HepG2 (cell line): ENCODE data around the gene CTSA. TPM values are rescaled to one million over a fixed set of nuclear protein-coding genes. Genes with fewer than 3 reads are reported as not detected.

ENCODE experiments used
- ATF7 ChIP-seq, 2 experiments: fragments of 450-650 bp in 1 of 2; sonication (generic) in 1 of 2; formaldehyde crosslinking in 1 of 2; IDR thresholded peaks; 2 replicates each; pipeline versions ENCODE4 v1.4.0 to v1.6.1; 2016 to 2020; ENCODE audit warnings: antibody characterized with exemption in 1 of 2, mild to moderate bottlenecking in 1 of 2, missing genetic modification reagents in 1 of 2
- CEBPG ChIP-seq: IDR thresholded peaks from 2 replicates; pipeline ENCODE4 v1.6.1; 2016
- DPF2 ChIP-seq: sonication (generic); formaldehyde crosslinking; IDR thresholded peaks from 2 replicates; pipeline ENCODE4 v1.4.0; 2020; ENCODE audit warnings: mild to moderate bottlenecking, low read depth, missing genetic modification reagents, borderline replicate concordance
- GFI1 ChIP-seq: sonication (generic); formaldehyde crosslinking; IDR thresholded peaks from 2 replicates; pipeline ENCODE4 v1.5.0; 2020; ENCODE audit warnings: missing genetic modification reagents, mild to moderate bottlenecking, borderline replicate concordance
- MEF2D ChIP-seq: sonication (generic); formaldehyde crosslinking; IDR thresholded peaks from 2 replicates; pipeline ENCODE4 v1.5.1; 2020; ENCODE audit warnings: mild to moderate bottlenecking, missing genetic modification reagents
- PAX8 ChIP-seq: sonication (generic); formaldehyde crosslinking; IDR thresholded peaks from 2 replicates; pipeline ENCODE4 v1.8.0; 2022; ENCODE audit warnings: mild to moderate bottlenecking, missing genetic modification reagents, borderline replicate concordance
- RBFOX2 ChIP-seq: fragments of 200-400 bp; formaldehyde crosslinking; IDR thresholded peaks from 2 replicates; pipeline ENCODE4 v1.6.1; 2017; ENCODE audit warnings: low read depth, mild to moderate bottlenecking, low read length
- SIX4 ChIP-seq: sonication (generic); formaldehyde crosslinking; IDR thresholded peaks from 2 replicates; pipeline ENCODE4 v1.4.0; 2020; ENCODE audit warnings: missing genetic modification reagents
- SRY ChIP-seq: sonication (generic); formaldehyde crosslinking; IDR thresholded peaks from 2 replicates; pipeline ENCODE4 v1.8.0; 2022; ENCODE audit warnings: mild to moderate bottlenecking, missing genetic modification reagents
- TBX3 ChIP-seq: fragments of 450-650 bp; IDR thresholded peaks from 2 replicates; pipeline ENCODE4 v1.6.1; 2017; ENCODE audit warnings: antibody characterized with exemption, mild to moderate bottlenecking, inconsistent platforms, borderline replicate concordance
- YEATS2 ChIP-seq: sonication (generic); formaldehyde crosslinking; IDR thresholded peaks from 2 replicates; pipeline ENCODE4 v1.4.0; 2020; ENCODE audit warnings: missing genetic modification reagents, borderline replicate concordance
- YEATS4 ChIP-seq: sonication (generic); formaldehyde crosslinking; IDR thresholded peaks from 2 replicates; pipeline ENCODE4 v1.4.0; 2020; ENCODE audit warnings: missing genetic modification reagents, borderline replicate concordance
- ZNF138 ChIP-seq: sonication (generic); formaldehyde crosslinking; IDR thresholded peaks from 2 replicates; pipeline ENCODE4 v1.5.0; 2020; ENCODE audit warnings: mild to moderate bottlenecking, low read depth, missing genetic modification reagents
- ZNF24 ChIP-seq: fragments of 450-650 bp; IDR thresholded peaks from 2 replicates; pipeline ENCODE4 v1.6.1; 2017; ENCODE audit warnings: antibody characterized with exemption, mild to moderate bottlenecking
- ZNF451 ChIP-seq: sonication (generic); formaldehyde crosslinking; IDR thresholded peaks from 2 replicates; pipeline ENCODE4 v1.5.0; 2020; ENCODE audit warnings: mild to moderate bottlenecking, missing genetic modification reagents
- ZNF570 ChIP-seq: sonication (generic); formaldehyde crosslinking; IDR thresholded peaks from 2 replicates; pipeline ENCODE4 v1.4.0; 2020; ENCODE audit warnings: mild to moderate bottlenecking, missing genetic modification reagents, borderline replicate concordance
- ZNF577 ChIP-seq: sonication (generic); formaldehyde crosslinking; IDR thresholded peaks from 2 replicates; pipeline ENCODE4 v1.4.0; 2020; ENCODE audit warnings: mild to moderate bottlenecking, low read depth, missing genetic modification reagents, borderline replicate concordance
- ZSCAN20 ChIP-seq: sonication (generic); formaldehyde crosslinking; IDR thresholded peaks from 2 replicates; pipeline ENCODE4 v1.4.0; 2020; ENCODE audit warnings: missing genetic modification reagents, mild to moderate bottlenecking, borderline replicate concordance
- ZSCAN21 ChIP-seq: sonication (generic); formaldehyde crosslinking; IDR thresholded peaks from 2 replicates; pipeline ENCODE4 v1.8.0; 2022; ENCODE audit warnings: mild to moderate bottlenecking, missing genetic modification reagents, moderate library complexity, borderline replicate concordance
- polyA plus RNA-seq, 8 experiments: library from polyadenylated mRNA; depleted of rRNA in 3 of 8; stranded (reverse) in 7 of 8; unstranded in 1 of 8; fragments of >200 nt; fragmentation: Illumina TruSeq in 4 of 8; extraction: Trizol in 4 of 8; gene quantifications; 2 replicates each; pipeline versions ENCODE4 v1.2.1 to v1.2.3, GENCODE V29; 2011 to 2016; ENCODE audit warnings: low read depth in 4 of 8, missing spikeins in 1 of 8, mixed read lengths in 1 of 8; ENCODE audit not compliant: insufficient read depth in 1 of 8
- total RNA-seq, 5 experiments: library from RNA; depleted of rRNA; stranded (reverse); fragments of >200 nt; fragmentation: Illumina TruSeq; extraction: Trizol; gene quantifications; 2 replicates each; pipeline ENCODE4 v1.2.3, GENCODE V29; 2016; ENCODE audit warnings: low read depth in 1 of 5
- TF ChIP-seq, protein P1 (sequence below): sonication (generic); formaldehyde crosslinking; IDR thresholded peaks from 2 replicates; pipeline ENCODE4 v1.4.0; 2020; ENCODE audit warnings: mild to moderate bottlenecking, missing genetic modification reagents
- TF ChIP-seq, protein P2 (sequence below): fragments of 450-650 bp; IDR thresholded peaks from 2 replicates; pipeline ENCODE4 v1.6.1; 2017
- TF ChIP-seq, protein P3 (sequence below): sonication (generic); formaldehyde crosslinking; IDR thresholded peaks from 2 replicates; pipeline ENCODE4 v1.9.0; 2021; ENCODE audit warnings: missing genetic modification reagents, borderline replicate concordance

The CTSA gene
- total and polyA plus RNA-seq, 2 of the 13 experiments (the other 11 are each of a cell fraction or from before 2014, with no cell fraction given): 202 to 231 TPM

DNA sequence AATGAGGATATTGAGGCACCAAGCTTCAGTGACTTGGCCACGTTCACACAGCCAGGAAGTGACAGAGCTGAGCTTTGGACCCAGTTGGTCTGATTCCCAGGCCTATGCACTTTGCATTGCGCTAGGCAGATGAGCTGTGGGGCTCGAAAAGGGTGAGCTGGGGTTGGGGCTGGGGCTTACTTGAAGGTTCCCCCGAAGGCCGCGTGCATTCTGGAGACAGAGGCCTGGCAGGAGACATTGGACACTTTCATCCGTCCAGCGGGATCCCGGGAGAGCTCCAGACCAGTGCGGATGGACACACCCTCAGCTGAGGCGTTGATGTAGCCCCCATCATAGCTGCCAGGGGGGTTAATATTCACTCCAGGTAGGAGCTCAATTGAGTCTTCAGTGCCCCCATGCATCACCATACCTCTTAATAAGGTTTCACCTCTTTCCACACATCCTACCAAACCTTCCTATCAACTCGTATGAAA, 18.2 kb downstream of the CTSA start (continued):
- TF ChIP-seq PAX8 (CRISPR knock-in tag) (no peak), YEATS2 (CRISPR knock-in tag) (0 out of 2 replicates have a peak, but pooled peaks have one; percentile 2), ZNF451 (no peak), TBX3 (no peak), ATF7 (IDR thresholded peaks at IDR 0.05) (no peak), ATF7 (CRISPR knock-in tag; IDR thresholded peaks at IDR 0.05) (no peak), YEATS4 (CRISPR knock-in tag) (peak; percentile 34; the same call in 1 of the 2 replicates), ZNF138 (CRISPR knock-in tag) (no peak), RBFOX2 (peak; percentile 45), ZNF577 (CRISPR knock-in tag) (no peak), CEBPG (CRISPR knock-in tag) (peak; percentile 64), ZNF24 (no peak), ZSCAN20 (CRISPR knock-in tag) (no peak), SIX4 (CRISPR knock-in tag) (no peak), DPF2 (CRISPR knock-in tag) (peak; percentile 7; the same call in 1 of the 2 replicates), GFI1 (CRISPR knock-in tag) (no peak; the same call in 1 of the 2 replicates), ZSCAN21 (CRISPR knock-in tag) (no peak), SRY (CRISPR knock-in tag) (peak; percentile 75; the same call in 1 of the 2 replicates), ZNF570 (no peak), MEF2D (CRISPR knock-in tag) (peak; percentile 75)
- TF ChIP-seq, protein P1, sequence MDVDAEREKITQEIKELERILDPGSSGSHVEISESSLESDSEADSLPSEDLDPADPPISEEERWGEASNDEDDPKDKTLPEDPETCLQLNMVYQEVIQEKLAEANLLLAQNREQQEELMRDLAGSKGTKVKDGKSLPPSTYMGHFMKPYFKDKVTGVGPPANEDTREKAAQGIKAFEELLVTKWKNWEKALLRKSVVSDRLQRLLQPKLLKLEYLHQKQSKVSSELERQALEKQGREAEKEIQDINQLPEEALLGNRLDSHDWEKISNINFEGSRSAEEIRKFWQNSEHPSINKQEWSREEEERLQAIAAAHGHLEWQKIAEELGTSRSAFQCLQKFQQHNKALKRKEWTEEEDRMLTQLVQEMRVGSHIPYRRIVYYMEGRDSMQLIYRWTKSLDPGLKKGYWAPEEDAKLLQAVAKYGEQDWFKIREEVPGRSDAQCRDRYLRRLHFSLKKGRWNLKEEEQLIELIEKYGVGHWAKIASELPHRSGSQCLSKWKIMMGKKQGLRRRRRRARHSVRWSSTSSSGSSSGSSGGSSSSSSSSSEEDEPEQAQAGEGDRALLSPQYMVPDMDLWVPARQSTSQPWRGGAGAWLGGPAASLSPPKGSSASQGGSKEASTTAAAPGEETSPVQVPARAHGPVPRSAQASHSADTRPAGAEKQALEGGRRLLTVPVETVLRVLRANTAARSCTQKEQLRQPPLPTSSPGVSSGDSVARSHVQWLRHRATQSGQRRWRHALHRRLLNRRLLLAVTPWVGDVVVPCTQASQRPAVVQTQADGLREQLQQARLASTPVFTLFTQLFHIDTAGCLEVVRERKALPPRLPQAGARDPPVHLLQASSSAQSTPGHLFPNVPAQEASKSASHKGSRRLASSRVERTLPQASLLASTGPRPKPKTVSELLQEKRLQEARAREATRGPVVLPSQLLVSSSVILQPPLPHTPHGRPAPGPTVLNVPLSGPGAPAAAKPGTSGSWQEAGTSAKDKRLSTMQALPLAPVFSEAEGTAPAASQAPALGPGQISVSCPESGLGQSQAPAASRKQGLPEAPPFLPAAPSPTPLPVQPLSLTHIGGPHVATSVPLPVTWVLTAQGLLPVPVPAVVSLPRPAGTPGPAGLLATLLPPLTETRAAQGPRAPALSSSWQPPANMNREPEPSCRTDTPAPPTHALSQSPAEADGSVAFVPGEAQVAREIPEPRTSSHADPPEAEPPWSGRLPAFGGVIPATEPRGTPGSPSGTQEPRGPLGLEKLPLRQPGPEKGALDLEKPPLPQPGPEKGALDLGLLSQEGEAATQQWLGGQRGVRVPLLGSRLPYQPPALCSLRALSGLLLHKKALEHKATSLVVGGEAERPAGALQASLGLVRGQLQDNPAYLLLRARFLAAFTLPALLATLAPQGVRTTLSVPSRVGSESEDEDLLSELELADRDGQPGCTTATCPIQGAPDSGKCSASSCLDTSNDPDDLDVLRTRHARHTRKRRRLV (CRISPR knock-in tag): 0 out of 2 replicates have a peak, but pooled peaks have one; percentile 54
- TF ChIP-seq, protein P2, sequence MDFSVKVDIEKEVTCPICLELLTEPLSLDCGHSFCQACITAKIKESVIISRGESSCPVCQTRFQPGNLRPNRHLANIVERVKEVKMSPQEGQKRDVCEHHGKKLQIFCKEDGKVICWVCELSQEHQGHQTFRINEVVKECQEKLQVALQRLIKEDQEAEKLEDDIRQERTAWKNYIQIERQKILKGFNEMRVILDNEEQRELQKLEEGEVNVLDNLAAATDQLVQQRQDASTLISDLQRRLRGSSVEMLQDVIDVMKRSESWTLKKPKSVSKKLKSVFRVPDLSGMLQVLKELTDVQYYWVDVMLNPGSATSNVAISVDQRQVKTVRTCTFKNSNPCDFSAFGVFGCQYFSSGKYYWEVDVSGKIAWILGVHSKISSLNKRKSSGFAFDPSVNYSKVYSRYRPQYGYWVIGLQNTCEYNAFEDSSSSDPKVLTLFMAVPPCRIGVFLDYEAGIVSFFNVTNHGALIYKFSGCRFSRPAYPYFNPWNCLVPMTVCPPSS: no peak
- TF ChIP-seq, protein P3, sequence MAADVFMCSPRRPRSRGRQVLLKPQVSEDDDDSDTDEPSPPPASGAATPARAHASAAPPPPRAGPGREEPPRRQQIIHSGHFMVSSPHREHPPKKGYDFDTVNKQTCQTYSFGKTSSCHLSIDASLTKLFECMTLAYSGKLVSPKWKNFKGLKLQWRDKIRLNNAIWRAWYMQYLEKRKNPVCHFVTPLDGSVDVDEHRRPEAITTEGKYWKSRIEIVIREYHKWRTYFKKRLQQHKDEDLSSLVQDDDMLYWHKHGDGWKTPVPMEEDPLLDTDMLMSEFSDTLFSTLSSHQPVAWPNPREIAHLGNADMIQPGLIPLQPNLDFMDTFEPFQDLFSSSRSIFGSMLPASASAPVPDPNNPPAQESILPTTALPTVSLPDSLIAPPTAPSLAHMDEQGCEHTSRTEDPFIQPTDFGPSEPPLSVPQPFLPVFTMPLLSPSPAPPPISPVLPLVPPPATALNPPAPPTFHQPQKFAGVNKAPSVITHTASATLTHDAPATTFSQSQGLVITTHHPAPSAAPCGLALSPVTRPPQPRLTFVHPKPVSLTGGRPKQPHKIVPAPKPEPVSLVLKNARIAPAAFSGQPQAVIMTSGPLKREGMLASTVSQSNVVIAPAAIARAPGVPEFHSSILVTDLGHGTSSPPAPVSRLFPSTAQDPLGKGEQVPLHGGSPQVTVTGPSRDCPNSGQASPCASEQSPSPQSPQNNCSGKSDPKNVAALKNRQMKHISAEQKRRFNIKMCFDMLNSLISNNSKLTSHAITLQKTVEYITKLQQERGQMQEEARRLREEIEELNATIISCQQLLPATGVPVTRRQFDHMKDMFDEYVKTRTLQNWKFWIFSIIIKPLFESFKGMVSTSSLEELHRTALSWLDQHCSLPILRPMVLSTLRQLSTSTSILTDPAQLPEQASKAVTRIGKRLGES: no peak
